SJCRH30 (cell line): ENCODE results near the gene SETX. TPM values are rescaled to one million over a fixed set of nuclear protein-coding genes. Genes with fewer than 3 reads are reported as not detected.
A peak's percentile ranks its signal among the peaks of the same experiment; 100 is the strongest.

Experiments used
- DNase-seq, 2 experiments: peaks; one replicate each; pipeline ENCODE4 v3.0.0-alpha.2; 2015 to 2020
- H3K27ac ChIP-seq: fragments of 250-450 bp; sonication (Bioruptor Pico); 2 replicates; pipeline ENCODE4 v1.5.1; 2020; ENCODE audit warnings: mild to moderate bottlenecking, moderate library complexity
- H3K27me3 ChIP-seq: fragments of 250-450 bp; sonication (Bioruptor Pico); 2 replicates; pipeline ENCODE4 v1.5.1; 2020; ENCODE audit warnings: mild to moderate bottlenecking, moderate library complexity
- H3K36me3 ChIP-seq: fragments of 250-450 bp; sonication (Bioruptor Pico); 2 replicates; pipeline ENCODE4 v1.5.1; 2020; ENCODE audit warnings: mild to moderate bottlenecking, moderate library complexity
- H3K4me1 ChIP-seq: fragments of 250-450 bp; sonication (Bioruptor Pico); 2 replicates; pipeline ENCODE4 v1.5.1; 2020; ENCODE audit warnings: mild to moderate bottlenecking, moderate library complexity
- H3K4me3 ChIP-seq: fragments of 250-450 bp; sonication (Bioruptor Pico); 2 replicates; pipeline ENCODE4 v1.5.1; 2020; ENCODE audit warnings: mild to moderate bottlenecking, moderate library complexity
- H3K9me3 ChIP-seq: fragments of 250-450 bp; sonication (Bioruptor Pico); replicated peaks from 2 replicates; pipeline ENCODE4 v1.5.1; 2020; ENCODE audit warnings: mild to moderate bottlenecking, moderate library complexity
- total RNA-seq: library from RNA; depleted of rRNA; stranded (reverse); fragments of >200 nt; shearing (Covaris generic); gene quantifications from 2 replicates; pipeline ENCODE4 v1.2.3, GENCODE V29; 2014

Gene SETX
- total RNA-seq, 1 experiment from 2014 or later, result 51.7 TPM

DNA sequence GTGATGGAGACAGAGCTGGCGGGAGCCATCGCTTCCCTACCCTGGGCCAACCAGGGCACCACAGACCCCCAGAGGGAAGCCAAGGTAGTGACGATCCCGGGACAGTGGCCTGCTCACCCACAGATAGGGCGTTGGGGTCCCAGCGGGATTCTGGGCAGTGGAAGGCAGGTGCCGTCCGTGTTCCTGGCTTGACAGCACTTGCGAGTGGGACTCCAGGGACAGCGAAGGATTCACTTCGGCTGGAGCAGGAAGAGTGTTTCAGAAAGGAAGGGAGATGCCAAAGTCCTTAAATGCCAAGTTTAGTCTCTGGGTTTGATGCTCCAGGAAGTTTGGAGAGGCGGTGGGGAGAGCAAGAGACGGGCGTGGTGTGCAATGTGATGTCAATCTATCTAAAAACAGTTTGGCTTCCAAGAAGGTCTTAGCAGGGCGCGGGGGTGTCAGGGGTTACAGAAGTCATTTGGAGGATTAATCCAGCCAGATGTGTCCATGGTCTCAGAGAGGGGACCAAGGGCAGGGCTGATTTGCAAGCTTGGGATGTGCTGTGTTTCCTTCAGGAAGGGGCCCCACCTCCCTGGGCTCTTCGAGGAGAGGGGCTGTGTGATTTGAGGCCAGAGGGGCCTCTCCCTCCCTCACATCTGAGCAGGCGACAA is 118.0 kb downstream of the SETX start:
- H3K36me3 ChIP-seq, result no peaks in the 10 kb centered on the region
- H3K27me3 ChIP-seq, result peaks cover 39% of the 10 kb centered on the region
- no peak for DNase-seq
- no peak overlapping the region for H3K27ac ChIP-seq
- no peak overlapping the region for H3K4me3 ChIP-seq
- H3K9me3 ChIP-seq, result no peaks in the 10 kb centered on the region
- no peaks in the 10 kb centered on the region; the same call in 1 of the 2 replicates for H3K4me1 ChIP-seq

DNA sequence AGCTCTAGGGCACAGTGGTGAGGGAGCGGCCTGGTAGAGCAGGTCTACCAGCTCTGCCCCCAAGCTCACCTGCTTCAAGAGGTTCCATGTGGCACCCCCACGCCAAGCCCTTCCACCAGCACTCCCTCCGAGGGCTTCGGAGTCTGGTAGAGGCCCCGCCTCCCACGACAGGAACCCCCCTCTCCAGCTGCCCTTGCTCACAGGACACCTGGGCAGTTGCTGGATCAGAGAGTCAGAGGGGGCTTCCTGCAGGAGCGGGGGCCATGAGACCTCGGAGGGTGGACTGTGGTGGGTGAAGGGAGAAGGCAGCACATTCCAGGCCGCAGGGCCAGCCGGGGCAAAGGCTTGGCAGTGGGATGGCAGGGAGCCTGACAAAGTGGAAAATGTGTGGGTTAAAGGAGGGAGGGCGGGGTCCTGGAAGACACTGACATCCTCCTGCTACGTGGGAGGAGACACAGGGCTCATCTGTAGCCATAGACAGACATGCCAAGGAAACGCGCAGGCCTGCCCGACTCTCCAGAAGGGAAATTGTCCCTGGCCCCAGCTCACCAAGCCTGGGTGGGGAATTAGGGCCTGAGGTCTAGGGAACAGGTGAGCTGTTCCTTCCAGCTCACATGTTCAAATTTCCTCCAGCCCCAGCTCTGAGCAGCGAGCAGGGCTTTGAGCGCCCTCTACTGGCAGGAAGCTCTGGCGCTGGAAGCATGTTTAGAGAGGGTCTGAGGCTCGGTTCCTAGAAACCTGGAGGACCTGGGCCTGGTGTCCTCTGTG is 118.7 kb downstream of the SETX start:
- Histone ChIP-seq H3K27me3 (peaks cover 43% of the 10 kb centered on the region), H3K27ac (no peak overlapping the region), H3K36me3 (no peaks in the 10 kb centered on the region), H3K4me3 (no peak overlapping the region), H3K4me1 (no peaks in the 10 kb centered on the region), H3K9me3 (no peaks in the 10 kb centered on the region)
- DNase-seq, result peak; percentile 80 to 90

DNA sequence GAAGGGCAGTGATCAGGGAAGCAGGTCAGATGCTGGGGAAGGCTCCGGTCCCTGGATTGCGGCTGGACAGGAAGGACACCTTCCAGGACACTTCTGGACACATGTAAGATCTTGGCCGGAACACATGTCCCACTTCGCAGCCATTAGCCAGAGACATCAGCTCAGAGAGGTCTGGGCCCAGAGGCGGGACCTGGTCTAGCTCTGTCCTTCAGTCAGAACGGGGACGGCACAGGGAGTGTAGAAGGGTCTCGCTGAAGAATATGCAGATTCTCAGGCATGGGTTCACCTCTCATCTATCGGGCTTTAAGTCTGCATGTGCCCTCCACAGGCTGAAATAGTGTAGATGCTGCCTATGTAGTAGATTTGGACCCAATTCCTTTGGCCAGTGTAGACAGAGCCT is 119.7 kb downstream of the SETX start:
- Histone ChIP-seq H3K36me3 (no peaks in the 10 kb centered on the region), H3K9me3 (no peaks in the 10 kb centered on the region), H3K4me3 (no peak overlapping the region), H3K27ac (no peak overlapping the region), H3K27me3 (peaks cover 43% of the 10 kb centered on the region), H3K4me1 (no peaks in the 10 kb centered on the region)
- DNase-seq, result no peak

DNA sequence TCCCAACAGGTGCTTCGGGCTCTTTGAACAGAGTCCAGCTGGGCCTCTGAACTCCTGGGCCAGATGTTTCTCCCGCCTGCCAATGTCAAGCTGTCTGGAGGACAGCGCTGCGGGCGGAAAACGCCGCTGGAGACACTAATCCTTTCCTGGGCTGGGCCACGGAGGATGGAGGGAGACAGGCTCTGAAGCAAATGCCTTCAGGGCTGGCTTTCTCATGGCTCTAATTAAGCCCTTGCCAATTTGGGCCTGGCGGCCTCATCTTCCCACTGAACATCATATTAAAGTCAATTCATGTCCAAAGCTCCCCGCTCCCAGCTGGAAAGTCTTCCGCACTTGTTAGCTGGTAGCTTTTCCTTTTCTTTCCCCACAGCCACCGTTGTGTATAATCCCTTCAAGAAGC is 120.3 kb downstream of the SETX start:
- Histone ChIP-seq H3K36me3 (no peaks in the 10 kb centered on the region), H3K27me3 (peaks cover 41% of the 10 kb centered on the region), H3K4me1 (no peaks in the 10 kb centered on the region), H3K4me3 (no peak overlapping the region), H3K9me3 (no peaks in the 10 kb centered on the region), H3K27ac (no peak overlapping the region)
- DNase-seq, result peak in 1 of 2 experiments; percentile 43

DNA sequence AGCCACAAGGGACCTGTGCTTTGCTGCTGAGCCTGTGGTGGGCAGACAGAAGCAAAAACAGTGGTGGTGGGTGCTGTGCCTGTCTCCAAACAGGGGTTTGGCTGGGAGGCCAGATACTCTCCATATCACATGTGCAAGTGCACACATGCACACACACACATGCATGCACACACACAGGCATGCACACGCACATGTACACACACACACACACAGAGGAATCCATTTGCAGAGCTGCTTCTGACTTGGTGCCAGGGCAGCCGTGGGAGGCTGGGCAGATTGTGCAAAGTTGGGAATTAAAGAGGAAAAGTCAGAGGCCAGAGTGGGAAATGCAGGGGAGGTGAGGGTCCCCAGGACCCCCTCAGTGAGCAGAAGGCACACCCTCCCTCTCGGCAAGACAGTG is 121.6 kb downstream of the SETX start:
- no peak for DNase-seq
- peaks cover 50% of the 10 kb centered on the region for H3K27me3 ChIP-seq
- no peaks in the 10 kb centered on the region for H3K9me3 ChIP-seq
- H3K27ac ChIP-seq, result no peak overlapping the region
- no peaks in the 10 kb centered on the region for H3K4me1 ChIP-seq
- no peaks in the 10 kb centered on the region for H3K36me3 ChIP-seq
- H3K4me3 ChIP-seq, result no peak overlapping the region

DNA sequence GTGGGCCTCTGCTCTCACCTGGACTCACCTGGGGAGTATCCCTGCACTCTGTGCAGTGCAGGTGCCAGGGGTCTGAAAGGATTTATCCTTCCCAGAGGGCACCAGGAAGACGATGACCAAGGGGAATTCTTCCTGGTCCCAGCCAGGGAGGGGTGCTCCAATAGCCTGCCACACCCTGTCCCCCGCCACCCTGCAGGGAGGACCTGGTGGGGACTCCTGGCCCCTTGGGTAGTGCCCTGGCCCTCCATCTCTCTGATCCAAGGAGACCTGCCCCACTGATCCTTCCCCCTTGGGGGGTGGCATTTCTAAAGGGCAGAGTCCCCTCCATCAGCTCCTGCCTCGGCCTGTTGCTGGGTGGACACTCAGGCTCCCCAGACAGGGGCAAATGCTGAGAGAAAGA is 122.3 kb downstream of the SETX start:
- Histone ChIP-seq H3K27me3 (peaks cover 56% of the 10 kb centered on the region), H3K27ac (no peak overlapping the region), H3K36me3 (no peaks in the 10 kb centered on the region), H3K4me1 (no peaks in the 10 kb centered on the region), H3K4me3 (no peak overlapping the region), H3K9me3 (no peaks in the 10 kb centered on the region)
- no peak for DNase-seq

DNA sequence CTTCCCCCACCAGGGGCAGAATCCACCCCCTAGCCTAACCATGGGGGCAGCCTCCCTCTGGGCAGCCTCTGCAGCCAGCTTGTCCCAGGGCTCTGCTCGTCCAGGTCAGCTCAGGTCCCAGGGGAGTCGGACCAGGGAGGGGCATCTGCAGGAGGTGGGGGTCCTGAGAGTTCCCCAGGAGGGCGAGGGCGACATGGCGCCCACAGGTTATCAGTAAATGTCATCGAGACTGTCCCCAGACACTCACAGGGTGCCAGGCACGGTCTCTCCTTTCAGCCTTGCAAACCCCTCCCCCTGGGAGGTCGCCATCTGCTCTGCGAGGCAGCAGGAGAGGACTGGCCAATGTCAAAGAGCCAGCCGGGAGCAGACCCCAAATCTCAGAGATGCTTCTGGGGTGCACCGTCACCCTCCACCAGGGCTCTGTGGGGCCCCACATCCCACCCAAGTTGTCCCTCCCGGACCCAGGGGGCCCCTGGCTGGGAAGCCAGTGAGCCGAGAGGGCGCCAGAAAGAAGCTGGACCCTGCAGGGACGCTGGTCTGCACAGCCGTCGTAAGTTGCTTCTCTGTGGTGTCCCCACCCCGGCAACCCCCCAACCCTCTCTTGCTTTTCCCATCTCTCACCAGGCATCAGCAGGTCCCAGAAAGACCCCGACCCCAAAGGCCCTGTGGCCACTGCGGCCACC is 123.6 kb downstream of the SETX start:
- no peak for DNase-seq
- Histone ChIP-seq H3K27ac (no peak overlapping the region), H3K36me3 (no peaks in the 10 kb centered on the region), H3K27me3 (peaks cover 60% of the 10 kb centered on the region), H3K9me3 (no peaks in the 10 kb centered on the region), H3K4me1 (no peaks in the 10 kb centered on the region), H3K4me3 (no peak overlapping the region)

DNA sequence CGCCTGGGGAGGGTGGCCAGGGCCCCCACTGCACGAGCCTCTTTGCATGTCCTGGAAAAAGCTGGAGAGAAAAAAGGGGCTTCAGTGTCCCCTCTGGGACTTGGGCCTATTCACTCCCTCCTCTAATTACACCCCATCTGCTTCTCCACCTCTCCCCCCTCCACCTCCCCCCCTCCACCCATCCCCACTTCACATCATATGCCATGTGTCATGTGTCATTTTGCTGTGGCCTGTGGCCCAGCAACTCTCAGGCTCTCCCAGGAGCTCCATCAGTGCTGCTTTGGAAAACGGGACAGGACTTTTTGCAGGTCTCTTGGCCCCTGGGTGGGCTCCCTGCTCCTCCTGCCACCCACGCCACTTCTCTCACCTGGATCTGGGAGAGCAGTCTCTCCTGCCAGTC is 124.2 kb downstream of the SETX start:
- H3K27me3 ChIP-seq, result peaks cover 61% of the 10 kb centered on the region
- H3K9me3 ChIP-seq, result no peaks in the 10 kb centered on the region
- DNase-seq, result no peak

DNA sequence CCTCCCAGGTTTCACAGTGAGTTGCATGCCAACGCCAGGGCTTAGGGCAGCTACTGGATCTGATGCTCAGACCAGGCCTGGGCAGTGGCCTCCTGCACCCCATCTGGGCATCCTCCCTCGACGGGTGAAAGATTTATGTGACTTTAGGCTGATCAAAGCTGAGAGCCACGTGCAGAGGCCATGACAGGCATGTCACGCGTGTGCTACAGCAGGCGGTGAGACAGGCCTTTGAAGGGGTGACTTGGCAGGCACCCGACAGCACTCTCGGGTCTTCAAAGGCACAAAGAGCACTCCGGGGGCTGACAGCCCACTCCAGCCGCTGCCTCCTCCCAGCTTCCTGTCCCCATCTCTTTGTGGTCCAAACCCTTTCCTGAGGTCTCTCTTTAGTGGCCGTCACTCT is 126.7 kb downstream of the SETX start:
- no peak overlapping the region for H3K4me3 ChIP-seq
- H3K9me3 ChIP-seq, result no peaks in the 10 kb centered on the region
- H3K4me1 ChIP-seq, result no peaks in the 10 kb centered on the region
- no peak overlapping the region for H3K27ac ChIP-seq
- no peaks in the 10 kb centered on the region for H3K36me3 ChIP-seq
- H3K27me3 ChIP-seq, result peaks cover 57% of the 10 kb centered on the region
- DNase-seq, result no peak

More for the DNA sequence above, 124.2 kb downstream of the SETX start:
- H3K4me3 ChIP-seq, result no peak overlapping the region
- H3K27ac ChIP-seq, result no peak overlapping the region
- H3K36me3 ChIP-seq, result no peaks in the 10 kb centered on the region
- no peaks in the 10 kb centered on the region for H3K4me1 ChIP-seq

DNA sequence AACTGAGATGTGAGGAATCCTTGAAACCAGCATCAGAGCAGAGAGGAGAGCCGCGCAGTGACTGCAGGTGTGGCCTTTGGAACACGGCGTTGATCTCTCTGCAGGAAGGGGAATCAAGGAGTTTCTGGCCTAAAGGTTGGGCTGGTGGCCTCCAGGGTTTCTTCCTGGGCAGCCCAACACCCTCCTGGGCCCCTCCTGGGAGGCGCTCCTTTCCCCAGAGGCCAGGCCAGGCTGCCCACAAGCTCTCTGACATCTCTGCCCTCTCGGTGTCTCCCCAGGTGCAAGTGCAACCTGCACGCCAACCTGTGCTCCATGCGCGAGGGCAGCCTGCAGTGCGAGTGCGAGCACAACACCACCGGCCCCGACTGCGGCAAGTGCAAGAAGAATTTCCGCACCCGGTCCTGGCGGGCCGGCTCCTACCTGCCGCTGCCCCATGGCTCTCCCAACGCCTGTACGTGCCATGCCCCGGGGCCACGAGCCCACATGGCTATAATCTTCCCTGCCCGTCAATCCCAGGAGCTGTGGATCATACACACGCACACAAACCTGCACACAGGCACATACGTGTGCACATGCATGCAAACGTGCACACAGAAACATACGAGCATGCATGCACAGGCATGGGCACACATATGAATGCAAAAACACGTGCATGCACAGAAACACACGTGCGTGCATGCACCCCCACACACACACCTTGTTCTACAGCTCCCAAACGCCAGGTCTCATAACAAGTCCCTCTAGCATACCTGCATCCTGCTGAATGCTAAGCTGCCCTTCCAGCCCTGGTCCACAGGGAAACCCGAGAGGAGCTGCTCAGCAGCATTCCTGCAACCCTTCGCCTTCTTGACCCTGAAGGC is 128.0 kb downstream of the SETX start:
- Histone ChIP-seq H3K27me3 (peaks cover 61% of the 10 kb centered on the region), H3K4me3 (no peak overlapping the region), H3K4me1 (no peaks in the 10 kb centered on the region), H3K36me3 (no peaks in the 10 kb centered on the region), H3K9me3 (no peaks in the 10 kb centered on the region), H3K27ac (no peak overlapping the region)
- no peak for DNase-seq

DNA sequence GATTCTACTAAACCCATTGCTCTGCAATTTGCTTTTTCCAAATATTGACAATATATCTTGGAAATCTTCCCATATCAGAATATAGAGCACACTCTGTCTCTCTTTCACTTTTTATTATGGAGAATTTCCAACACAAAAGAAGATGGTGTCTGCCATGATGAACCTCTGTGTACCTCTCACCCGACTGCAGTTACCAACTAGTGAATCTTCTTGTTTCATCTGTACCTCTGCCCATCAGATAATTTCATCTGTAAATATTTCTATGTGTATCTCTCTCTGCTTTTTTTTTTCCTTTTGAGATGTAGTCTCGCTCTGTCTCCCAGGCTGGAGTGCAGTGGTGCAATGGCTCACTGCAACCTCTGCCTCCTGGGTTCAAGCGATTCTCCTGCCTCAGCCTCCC is 130.1 kb downstream of the SETX start:
- DNase-seq, result no peak
- Histone ChIP-seq H3K27me3 (peaks cover 59% of the 10 kb centered on the region), H3K36me3 (no peaks in the 10 kb centered on the region), H3K9me3 (no peaks in the 10 kb centered on the region), H3K27ac (no peak overlapping the region), H3K4me1 (no peaks in the 10 kb centered on the region), H3K4me3 (no peak overlapping the region)

DNA sequence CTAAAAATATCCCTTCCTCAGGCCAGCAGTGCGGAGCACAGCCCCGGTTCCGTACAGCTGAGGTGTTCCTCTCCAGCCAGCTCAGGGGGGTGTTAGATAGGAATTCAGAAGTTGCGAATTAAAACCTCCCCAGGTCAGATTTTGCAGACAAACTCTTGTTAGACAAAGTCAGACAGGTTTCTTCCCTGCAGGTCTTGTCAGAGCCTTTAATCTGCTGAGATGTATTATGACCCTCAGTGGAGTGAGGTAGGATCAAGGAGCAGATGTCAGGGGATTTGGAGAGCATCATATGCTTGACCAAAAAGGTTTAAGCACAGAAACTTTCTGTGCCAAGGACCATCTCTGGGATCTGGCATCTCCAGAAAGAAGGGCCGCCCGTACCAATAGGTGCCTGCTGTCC is 132.8 kb downstream of the SETX start:
- peaks cover 46% of the 10 kb centered on the region for H3K27me3 ChIP-seq
- no peak overlapping the region for H3K4me3 ChIP-seq
- no peaks in the 10 kb centered on the region for H3K9me3 ChIP-seq

DNA sequence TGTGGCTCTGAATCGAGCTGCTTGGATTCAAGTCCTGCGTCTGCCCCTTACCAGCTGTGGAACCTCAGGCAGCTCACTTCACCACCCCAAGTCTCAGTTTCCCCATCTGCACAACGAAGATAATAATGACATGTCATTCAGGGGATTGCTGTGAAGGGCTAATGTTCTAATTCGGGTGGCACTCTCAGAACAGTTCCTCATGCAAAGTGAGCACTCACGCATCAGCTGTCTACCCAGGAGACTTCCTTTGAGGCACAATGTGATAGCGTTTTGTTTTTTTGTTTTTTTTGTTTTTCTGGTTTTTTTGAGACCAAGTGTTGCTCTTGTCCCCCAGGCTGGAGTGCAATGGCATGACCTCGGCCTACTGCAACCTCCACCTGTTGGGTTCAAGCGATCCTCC is 136.6 kb downstream of the SETX start:
- Histone ChIP-seq H3K4me3 (no peak overlapping the region), H3K4me1 (peaks cover 12% of the 10 kb centered on the region), H3K27me3 (peaks cover 26% of the 10 kb centered on the region), H3K36me3 (no peaks in the 10 kb centered on the region), H3K27ac (no peak overlapping the region), H3K9me3 (no peaks in the 10 kb centered on the region)
- DNase-seq, result no peak

More for the DNA sequence above, 132.8 kb downstream of the SETX start:
- no peak overlapping the region for H3K27ac ChIP-seq
- DNase-seq, result no peak
- no peaks in the 10 kb centered on the region for H3K4me1 ChIP-seq
- no peaks in the 10 kb centered on the region for H3K36me3 ChIP-seq

DNA sequence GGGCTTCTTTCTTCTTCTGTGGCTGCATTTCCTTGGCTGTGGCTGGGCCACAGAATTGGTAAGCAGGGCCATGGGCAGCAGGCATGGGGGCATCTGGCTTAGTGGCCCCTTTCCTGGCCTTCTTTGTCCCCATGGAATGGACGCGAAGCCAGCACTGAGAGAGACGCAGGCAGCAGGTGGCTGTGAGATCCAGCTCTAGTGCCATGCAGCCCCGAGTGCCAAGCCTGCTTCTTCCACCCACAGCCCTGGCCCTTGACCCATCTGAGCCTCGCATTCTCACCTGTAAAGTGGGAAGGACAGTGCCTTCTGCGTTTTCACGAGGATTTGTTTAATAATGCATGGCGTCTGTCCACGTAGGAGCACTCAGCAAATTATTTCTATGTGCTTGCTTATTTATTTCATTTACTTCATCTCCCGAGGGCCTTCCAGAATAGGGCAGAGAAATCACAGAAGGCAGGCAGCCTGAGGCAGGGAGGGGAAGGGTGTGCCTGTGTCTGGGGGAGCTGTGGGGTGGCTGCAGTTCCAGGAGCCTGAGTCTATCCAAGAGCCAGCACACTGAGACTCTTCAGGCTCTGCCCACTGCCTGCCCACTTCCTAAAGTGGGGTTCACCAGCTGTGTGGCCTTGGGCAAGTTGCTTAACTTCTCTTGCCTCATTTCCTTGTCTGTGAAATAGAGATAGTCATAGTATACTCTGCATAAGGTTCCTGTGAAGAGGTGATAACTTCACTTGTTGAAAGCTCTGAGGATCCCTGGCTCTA is 137.7 kb downstream of the SETX start:
- Histone ChIP-seq H3K4me1 (peaks cover 12% of the 10 kb centered on the region), H3K27me3 (peaks cover 18% of the 10 kb centered on the region), H3K4me3 (no peak overlapping the region), H3K27ac (no peak overlapping the region), H3K36me3 (no peaks in the 10 kb centered on the region), H3K9me3 (no peaks in the 10 kb centered on the region)
- DNase-seq, result no peak
